ENCODE data around the gene RABEP1. TPM values are rescaled to one million over a fixed set of nuclear protein-coding genes. Genes with fewer than 3 reads are reported as not detected.

RABEP1 gene
- total RNA-seq, 1 donor from 2014 or later, result 27.7 TPM

GRCh38 chr17:5254414-5254813 lies 27.7 kb upstream of the RABEP1 start:
- Histone ChIP-seq H3K36me3 (ENCODE audit: control insufficient read depth, insufficient read depth, low read length) (no peaks in the 10 kb centered on the region), H3K27me3 (ENCODE audit: control insufficient read depth, insufficient read depth, low read length) (no peaks in the 10 kb centered on the region), H3K4me3 (ENCODE audit: low read depth, low read length) (no peak overlapping the region)
- TF ChIP-seq CTCF (IDR thresholded peaks at IDR 0.05; ENCODE audit: insufficient read depth, low read length, poor library complexity, severe bottlenecking), result no peak
- DNase-seq (ENCODE audit: low read depth), result no peak

GRCh38 chr17:5254903-5255521 lies 27.1 kb upstream of the RABEP1 start:
- DNase-seq (ENCODE audit: low read depth), result no peak
- Histone ChIP-seq H3K27me3 (ENCODE audit: control insufficient read depth, insufficient read depth, low read length) (no peaks in the 10 kb centered on the region), H3K36me3 (ENCODE audit: control insufficient read depth, insufficient read depth, low read length) (no peaks in the 10 kb centered on the region), H3K4me3 (ENCODE audit: low read depth, low read length) (no peak overlapping the region)
- no peak for TF ChIP-seq CTCF (IDR thresholded peaks at IDR 0.05; ENCODE audit: insufficient read depth, low read length, poor library complexity, severe bottlenecking)

- TF ChIP-seq CTCF (IDR thresholded peaks at IDR 0.05; ENCODE audit: insufficient read depth, low read length, poor library complexity, severe bottlenecking), result no peak
- Histone ChIP-seq H3K36me3 (ENCODE audit: control insufficient read depth, insufficient read depth, low read length) (no peaks in the 10 kb centered on the region), H3K4me3 (ENCODE audit: low read depth, low read length) (no peak overlapping the region), H3K27me3 (ENCODE audit: control insufficient read depth, insufficient read depth, low read length) (no peaks in the 10 kb centered on the region)
- no peak for DNase-seq (ENCODE audit: low read depth)
Measured at GRCh38 chr17:5257124-5257523, 25.0 kb upstream of the RABEP1 start.

GRCh38 chr17:5260542-5260941 lies 21.5 kb upstream of the RABEP1 start:
- H3K36me3 ChIP-seq (ENCODE audit: control insufficient read depth, insufficient read depth, low read length), result no peaks in the 10 kb centered on the region
- no peak for DNase-seq (ENCODE audit: low read depth)
- no peak for TF ChIP-seq CTCF (IDR thresholded peaks at IDR 0.05; ENCODE audit: insufficient read depth, low read length, poor library complexity, severe bottlenecking)
- H3K4me3 ChIP-seq (ENCODE audit: low read depth, low read length), result no peak overlapping the region
- H3K27me3 ChIP-seq (ENCODE audit: control insufficient read depth, insufficient read depth, low read length), result no peaks in the 10 kb centered on the region

- Histone ChIP-seq H3K4me3 (ENCODE audit: low read depth, low read length) (no peak overlapping the region), H3K27me3 (ENCODE audit: control insufficient read depth, insufficient read depth, low read length) (no peaks in the 10 kb centered on the region), H3K36me3 (ENCODE audit: control insufficient read depth, insufficient read depth, low read length) (no peaks in the 10 kb centered on the region)
- TF ChIP-seq CTCF (IDR thresholded peaks at IDR 0.05; ENCODE audit: insufficient read depth, low read length, poor library complexity, severe bottlenecking), result no peak
- no peak for DNase-seq (ENCODE audit: low read depth)
Measured at GRCh38 chr17:5262416-5262991, 19.6 kb upstream of the RABEP1 start.

- Histone ChIP-seq H3K27me3 (ENCODE audit: control insufficient read depth, insufficient read depth, low read length) (no peaks in the 10 kb centered on the region), H3K4me3 (ENCODE audit: low read depth, low read length) (no peak overlapping the region), H3K36me3 (ENCODE audit: control insufficient read depth, insufficient read depth, low read length) (no peaks in the 10 kb centered on the region)
- no peak for TF ChIP-seq CTCF (IDR thresholded peaks at IDR 0.05; ENCODE audit: insufficient read depth, low read length, poor library complexity, severe bottlenecking)
- no peak for DNase-seq (ENCODE audit: low read depth)
Measured at GRCh38 chr17:5263441-5263840, 18.6 kb upstream of the RABEP1 start.
